Measurements from ENCODE around the gene GPC3.
"Not testable (repeated sequence)": the region's sequence is repeated elsewhere in the genome, so short reads cannot be mapped to it uniquely, and the experiment has no call there.

The GPC3 gene

GRCh38 chrX:133923548-133923947 is 61.8 kb downstream of the GPC3 start:
- DNase-seq = no peak

- peak; percentile 2 for DNase-seq
Observed at GRCh38 chrX:133923113-133923512, 62.3 kb downstream of the GPC3 start.

- no peak for DNase-seq
Observed at GRCh38 chrX:133922390-133922771, 63.0 kb downstream of the GPC3 start.

GRCh38 chrX:133921764-133922389 is 63.5 kb downstream of the GPC3 start:
- peak; percentile 8 for DNase-seq

- DNase-seq = no peak
Observed at GRCh38 chrX:133921086-133921485, 64.3 kb downstream of the GPC3 start.

- no peak for DNase-seq
Observed at GRCh38 chrX:133918361-133918771, 67.0 kb downstream of the GPC3 start.

GRCh38 chrX:133916984-133917722 is 68.2 kb downstream of the GPC3 start:
- no peak for DNase-seq

- DNase-seq = no peak
Observed at GRCh38 chrX:133913658-133914388, 71.6 kb downstream of the GPC3 start.

GRCh38 chrX:133913009-133913408 is 72.4 kb downstream of the GPC3 start:
- DNase-seq = no peak

- no peak for DNase-seq
Observed at GRCh38 chrX:133911825-133912495, 73.4 kb downstream of the GPC3 start.

GRCh38 chrX:133910539-133910938 is 74.9 kb downstream of the GPC3 start:
- no peak for DNase-seq

- DNase-seq = no peak
Observed at GRCh38 chrX:133909888-133910287, 75.5 kb downstream of the GPC3 start.

GRCh38 chrX:133908223-133908955 is 77.0 kb downstream of the GPC3 start:
- no peak for DNase-seq

GRCh38 chrX:133907606-133908005 is 77.8 kb downstream of the GPC3 start:
- DNase-seq = no peak

- no peak for DNase-seq
Observed at GRCh38 chrX:133905305-133905704, 80.1 kb downstream of the GPC3 start.

- DNase-seq = no peak
Observed at GRCh38 chrX:133897593-133898163, 87.7 kb downstream of the GPC3 start.

- DNase-seq = no peak
Observed at GRCh38 chrX:133892337-133892736, 93.1 kb downstream of the GPC3 start.

GRCh38 chrX:133888984-133889383 is 96.4 kb downstream of the GPC3 start:
- DNase-seq = no peak

- DNase-seq = not testable (repeated sequence)
Observed at GRCh38 chrX:133888084-133888483, 97.3 kb downstream of the GPC3 start.

GRCh38 chrX:133884430-133885394 is 100.7 kb downstream of the GPC3 start:
- no peak for DNase-seq

GRCh38 chrX:133881893-133882292 is 103.5 kb downstream of the GPC3 start:
- DNase-seq = no peak

All from EL (cell line).